Activated CD4-positive, alpha-beta T cell treated with anti-CD3 and anti-CD28 coated beads for 24 hours (primary cell): ENCODE results near the gene APOC3.

Experiments
- DNase-seq, 2 donors: peaks; one replicate each; pipeline ENCODE4 v3.0.0-alpha.2; 2020; ENCODE audit warnings: low read depth in 2 of 2

APOC3 gene

DNA sequence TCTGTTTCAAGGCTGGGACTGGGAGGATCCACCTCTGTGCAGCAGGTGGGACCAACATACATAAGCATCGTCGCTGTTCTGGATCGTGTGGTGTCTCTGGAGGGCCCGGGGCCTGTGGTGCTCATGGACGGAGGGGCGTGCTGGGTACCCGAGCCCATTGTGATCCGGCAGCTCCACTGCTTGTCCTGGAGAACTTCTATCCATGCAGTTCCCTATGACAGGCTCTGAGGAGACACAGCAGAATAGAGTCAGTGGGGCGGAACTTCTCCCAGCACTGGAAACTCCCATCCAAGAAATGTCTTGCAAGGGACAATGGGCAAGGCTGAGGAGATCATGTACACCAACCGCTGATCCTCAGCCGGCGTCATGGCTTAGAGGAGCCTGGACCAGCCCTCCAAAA lies 19.4 kb downstream of the APOC3 start:
- no peak for DNase-seq

DNA sequence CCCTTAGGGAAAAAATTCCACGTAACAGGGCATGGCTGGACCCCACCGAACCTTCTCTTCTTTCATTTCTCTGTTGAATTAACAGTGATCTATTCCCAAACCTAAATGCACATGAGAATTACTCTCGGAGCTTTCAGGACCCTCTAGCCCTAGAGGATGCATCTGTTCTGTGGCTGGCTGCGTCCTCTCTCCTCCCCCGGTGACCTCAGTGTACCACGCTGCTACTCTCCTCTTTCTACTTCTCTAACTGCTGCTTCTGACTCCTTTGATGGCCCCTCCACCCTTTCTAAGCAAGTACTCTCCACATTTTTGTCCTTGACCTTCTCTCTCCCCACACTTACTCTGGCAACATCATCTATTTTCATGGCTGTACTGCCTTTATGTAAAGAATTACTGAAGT lies 19.8 kb downstream of the APOC3 start:
- no peak for DNase-seq

DNA sequence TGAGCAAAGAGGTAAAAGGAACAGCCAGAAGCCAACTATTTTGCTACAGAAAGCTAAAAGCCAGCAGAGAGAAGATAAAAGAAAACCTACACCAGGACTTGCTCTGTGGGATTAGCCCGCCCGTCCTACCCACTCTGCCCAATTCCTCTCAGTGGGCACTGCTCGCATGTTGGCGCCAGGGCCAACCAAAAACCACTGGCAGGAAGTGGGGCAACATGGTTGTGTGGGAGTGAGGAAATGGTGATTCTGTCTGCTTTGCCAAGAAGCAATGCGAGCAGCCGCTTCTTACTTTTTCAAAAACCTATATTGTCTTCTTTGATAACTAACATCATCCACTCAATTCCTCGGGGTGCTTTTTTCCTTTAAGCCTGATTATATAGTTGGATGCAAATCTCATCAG lies 21.9 kb downstream of the APOC3 start:
- no peak for DNase-seq

DNA sequence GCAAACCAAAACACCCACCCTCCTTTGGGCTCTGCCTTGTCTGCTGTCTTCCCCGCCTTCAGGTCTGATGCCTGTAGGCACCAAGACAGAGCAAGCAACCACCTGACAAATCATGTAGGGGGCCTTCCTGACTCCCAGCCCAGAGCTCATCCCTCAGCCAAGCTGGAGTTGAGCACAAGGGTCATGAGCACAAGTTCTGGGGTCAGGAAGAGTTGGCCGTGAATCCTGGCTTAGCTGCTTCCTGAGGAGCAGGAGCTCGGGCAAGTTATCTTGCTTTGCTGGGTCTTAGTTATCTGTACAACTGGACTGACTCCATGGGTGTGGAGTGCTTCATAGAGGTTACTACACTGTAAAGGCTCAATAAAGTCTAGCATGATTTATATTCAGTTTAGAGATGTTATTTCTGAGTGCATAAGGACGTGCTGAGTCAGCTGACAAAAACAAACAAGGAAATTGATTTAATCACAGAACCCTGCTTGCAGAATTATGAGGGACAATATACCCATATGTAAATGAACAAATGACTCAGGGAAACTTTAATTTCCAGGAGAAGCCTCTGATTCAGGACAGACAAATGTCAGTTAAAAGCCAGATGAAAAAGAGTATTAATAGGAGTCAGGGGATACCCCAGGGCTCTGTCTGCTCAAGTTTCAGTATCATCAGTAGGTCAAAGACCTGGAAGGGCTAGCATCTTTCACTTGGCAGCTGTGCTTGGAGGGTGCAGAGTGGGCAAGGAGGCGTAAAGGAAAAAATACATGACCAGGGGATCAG lies 22.7 kb downstream of the APOC3 start:
- DNase-seq: no peak

DNA sequence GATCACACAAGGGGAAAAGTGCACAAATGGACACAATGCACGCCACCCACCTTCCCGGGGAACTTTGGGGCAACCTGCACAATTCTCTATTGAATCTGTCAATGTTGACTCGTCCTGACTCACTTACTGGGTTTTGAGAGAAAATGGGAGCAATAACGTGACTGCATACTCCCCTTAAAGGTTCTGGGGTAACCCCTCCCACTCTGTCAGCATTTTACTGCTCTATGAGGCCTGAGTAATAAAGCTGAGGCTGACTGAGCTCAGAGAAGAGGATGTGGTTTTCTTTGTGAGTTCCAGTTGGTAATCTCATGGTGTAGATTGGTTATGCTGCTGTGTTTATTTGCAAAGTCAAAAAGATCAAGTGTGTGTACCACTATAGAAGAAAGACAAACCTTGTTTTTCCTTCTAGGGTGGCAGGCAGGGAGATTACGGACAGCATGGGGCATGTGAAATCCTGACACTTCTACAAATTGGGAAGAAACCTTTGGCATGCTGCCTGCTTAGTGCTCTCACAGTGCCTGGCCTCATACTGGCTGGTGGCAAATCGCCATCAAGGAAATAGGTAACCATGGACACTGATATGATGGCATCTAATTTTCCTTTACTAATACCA lies 23.9 kb downstream of the APOC3 start:
- peak in 1 of 2 donors; percentile 54 for DNase-seq

DNA sequence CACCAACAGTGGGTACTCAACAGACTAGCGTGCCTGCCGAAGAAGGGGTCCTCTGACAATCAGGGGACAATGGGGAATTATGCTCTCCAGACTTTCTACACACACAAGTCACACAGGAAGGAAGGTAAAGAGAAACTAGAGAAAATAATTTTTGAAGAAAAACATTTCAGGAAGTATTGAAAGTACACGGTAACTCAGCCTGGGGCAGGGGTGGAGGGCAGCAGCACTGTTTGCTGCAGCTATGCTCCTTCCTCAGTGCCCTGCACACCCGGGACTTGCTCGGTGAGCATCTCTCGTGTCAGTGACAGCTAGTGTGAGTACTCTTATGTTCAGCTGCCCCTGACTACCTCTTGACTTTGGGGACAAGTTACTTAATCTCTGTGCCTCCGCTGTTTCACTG lies 25.7 kb downstream of the APOC3 start:
- DNase-seq: no peak

DNA sequence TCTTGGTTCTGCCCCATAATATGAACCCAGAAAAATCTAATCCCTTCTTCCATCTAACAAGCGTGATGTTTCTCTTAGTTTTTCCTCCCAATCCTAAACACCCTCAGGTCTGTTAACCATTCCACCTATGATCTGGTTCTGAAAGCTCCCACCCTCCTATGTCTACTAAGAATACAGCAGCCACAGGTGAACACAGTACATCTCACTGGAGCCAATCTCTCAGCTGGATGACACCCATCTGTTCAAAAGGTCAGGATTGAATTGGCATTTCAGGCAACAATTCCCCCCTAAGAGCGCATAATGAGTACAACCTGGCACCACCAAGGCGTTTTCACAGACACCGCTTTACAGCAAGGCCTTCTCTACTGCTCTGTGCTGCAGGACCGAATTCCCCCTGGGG lies 26.7 kb downstream of the APOC3 start:
- DNase-seq: no peak

DNA sequence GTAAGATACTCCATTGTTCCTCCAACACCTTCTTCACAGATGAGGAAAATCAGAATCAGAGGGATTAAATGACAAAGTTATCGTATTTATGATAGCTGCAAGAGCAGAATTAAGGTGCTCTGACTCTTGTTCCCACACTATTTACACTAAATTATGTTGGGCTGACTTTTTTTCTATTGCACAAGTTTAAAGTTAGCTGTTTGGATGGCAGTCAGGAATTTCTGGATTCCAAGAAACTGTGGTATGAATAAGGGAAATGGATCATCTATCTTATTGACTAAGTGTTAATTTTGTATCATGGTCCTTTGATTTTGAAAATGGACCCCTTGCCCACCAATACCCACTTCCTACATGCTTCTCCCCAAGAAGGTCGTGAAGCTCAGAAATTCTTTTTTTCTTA lies 27.6 kb downstream of the APOC3 start:
- no peak for DNase-seq

DNA sequence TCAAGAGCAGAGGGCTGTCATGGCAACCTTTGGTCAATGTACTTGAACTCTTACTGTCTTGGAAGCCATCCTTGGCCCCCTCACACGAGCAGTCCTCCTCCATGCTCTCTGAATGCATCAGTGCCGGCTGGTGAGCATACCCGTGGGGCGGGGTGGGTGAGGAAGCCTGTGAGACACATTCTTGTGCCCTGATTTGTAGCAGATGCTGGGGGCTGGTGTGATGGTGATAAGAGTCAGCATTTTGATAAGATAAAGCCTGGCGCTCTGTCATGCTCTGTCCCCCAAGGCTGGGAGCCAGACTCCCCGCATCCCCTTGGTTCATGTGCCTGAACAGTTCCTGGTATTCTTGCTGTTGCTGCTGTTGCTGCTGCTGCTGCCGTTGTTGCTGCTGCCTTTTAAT lies 28.2 kb downstream of the APOC3 start:
- DNase-seq: no peak

DNA sequence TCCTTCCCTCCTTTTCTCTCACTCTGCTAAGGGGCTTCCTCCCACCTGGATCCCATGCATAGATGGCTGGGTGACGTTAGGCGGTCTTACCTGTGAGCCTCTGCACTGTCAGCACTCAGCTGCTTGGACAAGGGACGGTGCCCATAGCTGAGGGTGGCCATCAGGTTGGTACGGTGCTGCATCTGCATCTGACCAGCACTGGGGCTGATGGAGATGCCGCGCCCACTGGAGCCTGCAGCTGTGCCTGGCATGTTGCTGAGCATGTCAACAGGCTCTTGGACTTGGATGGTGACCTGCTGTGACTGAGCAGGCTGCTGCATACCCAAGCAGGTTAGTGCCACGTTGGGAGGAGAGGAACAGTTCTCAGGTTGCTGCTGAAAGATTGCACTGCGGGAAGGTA lies 29.5 kb downstream of the APOC3 start:
- no peak for DNase-seq

DNA sequence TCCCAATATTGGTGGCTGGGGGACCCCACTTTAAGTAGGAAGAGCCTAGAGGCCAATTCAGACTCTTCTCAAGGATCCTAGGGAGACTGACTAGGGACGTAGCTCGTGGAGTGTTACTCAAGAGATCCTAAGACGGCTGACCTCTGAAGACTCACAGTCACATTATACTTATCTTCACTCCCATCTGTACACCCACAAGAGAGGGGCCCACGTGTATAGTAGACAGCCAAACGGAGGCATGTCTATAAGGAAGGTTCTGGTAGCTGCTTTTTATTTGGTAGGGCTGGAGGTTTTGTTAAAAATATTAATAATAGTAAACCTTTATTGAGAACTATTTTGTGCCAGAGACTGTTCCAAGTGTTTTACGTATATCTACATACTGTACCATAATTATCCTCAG lies 30.6 kb downstream of the APOC3 start:
- no peak for DNase-seq

DNA sequence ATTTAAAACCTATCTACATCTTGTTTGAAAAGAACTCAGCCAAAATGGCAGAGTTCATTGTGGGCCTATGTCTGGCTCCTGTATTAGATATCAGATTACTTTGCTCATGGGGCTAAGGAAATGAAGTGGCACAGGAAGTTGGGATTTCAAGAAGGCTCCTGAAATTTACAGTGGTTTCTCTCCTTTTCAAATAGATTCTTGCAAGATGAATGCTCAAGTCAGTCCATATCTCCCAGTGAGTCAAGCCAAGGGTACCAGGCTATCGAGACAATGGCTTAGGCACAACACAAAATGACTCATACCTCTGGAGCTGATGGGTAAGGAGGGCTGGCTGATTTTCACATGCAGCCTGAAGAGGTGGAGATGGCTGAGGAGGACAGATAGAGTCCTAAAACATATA lies 31.8 kb downstream of the APOC3 start:
- DNase-seq: no peak

DNA sequence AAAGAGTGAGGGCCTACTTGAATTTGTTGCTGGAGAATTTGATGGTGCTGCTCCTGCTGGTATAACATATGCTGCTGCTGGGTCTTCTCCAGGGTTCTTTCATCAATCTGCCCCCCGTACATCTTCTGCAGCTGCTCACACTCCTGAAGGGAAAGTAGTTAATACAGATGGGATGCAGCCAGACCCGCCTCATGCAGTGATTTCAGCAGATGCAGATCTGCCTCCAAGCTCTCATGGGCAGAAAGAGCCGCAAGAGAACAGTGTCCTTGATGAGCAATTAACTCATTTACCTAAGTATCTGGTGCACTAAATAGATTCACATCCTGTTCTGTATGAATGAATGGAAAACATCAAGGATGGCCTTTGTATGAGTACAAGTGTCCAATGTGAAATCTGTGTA lies 32.5 kb downstream of the APOC3 start:
- DNase-seq: no peak

DNA sequence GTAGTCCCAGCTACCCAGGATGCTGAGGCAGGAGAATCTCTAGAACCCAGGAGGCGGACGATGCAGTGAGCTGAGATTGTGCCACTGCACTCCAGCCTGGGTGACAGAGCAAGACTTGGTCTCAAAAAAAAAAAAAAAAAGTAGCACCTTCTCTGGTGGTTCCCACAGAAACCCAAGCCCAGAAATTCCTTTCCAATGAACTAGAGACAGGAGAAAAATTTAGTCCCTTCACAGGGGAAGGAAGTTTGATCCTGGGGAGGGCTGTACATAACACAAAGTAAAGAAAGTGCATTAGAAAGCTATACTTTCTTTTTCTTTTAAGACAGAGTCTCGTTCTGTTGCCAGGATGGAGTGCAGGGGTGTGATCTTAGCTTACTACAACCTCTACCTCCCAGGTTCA lies 33.2 kb downstream of the APOC3 start:
- no peak for DNase-seq

DNA sequence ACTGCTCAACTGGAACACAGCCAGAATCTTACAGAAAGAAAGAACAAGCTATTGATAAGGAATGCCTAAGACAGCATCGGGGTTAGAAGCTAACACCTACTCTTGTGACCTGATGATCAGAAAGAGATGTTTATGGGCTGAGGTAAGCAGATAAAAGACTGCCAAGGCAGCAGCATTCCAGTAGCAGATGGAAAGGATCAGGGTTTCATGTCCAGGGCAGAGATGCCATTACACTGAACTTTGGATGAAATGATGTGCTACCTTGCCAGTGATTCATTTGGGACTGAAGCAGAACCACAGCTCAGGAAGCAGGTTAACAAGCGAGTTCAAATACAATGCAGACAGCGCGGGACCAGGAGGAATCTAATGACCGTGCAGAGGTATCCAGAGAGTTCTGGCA lies 34.8 kb downstream of the APOC3 start:
- no peak for DNase-seq

DNA sequence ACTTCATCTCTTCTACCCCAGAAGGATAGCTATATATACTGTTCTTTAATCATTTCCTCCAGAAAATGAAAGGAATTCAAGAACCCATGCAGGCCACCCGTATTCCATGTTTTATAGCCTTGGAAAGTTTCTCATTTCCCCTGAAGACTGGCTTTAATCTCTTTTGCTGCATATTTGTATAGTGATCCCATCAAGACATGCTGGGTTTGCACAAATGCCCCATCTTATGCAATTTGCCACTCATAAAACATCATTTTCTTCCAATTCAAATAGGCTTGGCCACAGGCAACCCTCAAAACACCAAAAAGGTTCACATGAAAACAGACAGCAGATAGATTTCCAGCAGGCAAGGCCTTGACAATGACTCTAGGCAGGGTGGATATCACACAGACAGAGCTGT lies 36.0 kb downstream of the APOC3 start:
- DNase-seq: no peak

DNA sequence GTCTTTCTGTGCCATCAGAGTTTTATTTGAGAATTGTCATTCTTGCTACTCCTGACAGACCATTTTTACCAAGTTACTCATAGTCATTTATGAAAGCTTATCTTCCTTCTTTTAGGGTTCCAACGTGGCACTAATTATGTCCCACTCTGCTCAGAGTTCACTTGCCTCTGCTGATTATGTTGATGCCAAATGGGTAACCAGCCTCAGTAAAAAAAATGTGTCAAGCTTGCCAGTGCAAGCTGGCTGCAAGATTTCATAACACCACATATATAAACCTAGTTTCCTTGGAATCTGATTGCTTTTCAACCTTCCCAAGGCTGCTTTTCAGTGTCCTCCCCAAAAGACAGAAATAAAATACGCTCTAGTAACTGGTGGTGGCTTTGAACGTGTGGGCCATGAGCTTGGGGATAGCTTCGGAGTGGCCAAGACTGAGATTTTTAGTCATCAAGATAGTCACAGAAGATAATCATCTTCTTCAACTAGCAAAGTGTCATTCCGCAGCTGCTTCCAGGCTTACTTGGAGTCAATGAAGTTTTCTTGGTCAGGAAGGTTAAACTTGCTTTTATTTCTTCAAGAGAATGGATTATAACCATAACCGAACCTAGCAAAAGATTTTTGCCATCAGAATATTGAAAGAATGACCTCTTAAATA lies 37.2 kb downstream of the APOC3 start:
- no peak for DNase-seq

DNA sequence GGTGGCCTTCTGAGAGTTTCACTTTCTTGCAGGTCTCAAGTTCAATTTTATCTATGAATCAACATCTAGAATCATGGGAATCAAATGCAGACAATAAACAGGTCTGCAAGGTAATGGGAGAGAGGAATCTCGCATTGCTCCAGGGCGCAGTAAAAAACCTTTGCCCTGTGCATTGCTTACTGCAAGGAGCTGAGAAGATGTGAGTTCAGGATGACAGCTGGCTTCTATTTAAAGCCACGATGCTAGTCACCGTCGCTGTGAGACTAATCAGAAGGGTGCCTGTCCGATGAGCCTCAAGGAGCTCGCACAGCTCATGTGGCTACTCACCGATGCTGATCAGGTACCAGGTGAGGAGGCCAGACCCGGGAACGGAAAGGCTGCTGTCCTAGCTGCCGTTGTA lies 37.9 kb downstream of the APOC3 start:
- DNase-seq: no peak

DNA sequence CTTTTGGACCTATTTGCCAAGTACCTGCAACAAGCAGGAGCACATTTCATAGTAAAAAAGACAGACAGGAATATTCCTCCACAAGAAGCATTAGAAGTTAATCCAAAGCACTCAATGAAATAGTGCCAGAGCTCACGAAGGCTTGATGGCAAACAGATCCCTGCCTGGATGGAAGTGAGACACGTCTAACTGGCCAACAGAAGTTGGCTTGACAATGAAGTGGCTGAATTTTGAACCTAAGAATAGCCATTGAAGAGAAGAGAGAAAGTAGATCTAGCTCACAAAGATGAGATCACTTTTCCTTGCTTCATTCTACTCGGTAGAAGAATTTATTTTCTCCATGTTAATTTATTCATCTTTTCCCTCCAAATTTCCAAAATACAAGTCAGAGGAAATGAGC lies 38.4 kb downstream of the APOC3 start:
- no peak for DNase-seq

DNA sequence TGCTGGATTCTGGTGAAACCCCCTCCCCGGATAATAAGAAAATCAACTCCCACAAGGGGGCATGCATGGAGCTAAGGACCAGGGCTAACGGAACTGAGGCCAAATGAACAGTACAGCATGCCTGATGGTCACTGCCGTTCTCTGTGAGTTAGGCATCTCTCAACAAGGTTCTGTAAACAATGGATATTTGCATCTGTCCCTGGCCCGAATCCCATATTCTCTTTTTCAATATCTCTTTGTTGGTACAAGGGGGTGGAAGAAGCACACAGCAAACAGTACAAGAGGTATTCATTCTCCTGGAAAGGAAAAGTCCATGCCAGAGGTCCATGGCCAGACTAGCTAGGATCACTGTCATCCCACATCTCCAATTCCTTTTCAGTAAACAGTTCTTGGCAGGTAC lies 39.9 kb downstream of the APOC3 start:
- no peak for DNase-seq

DNA sequence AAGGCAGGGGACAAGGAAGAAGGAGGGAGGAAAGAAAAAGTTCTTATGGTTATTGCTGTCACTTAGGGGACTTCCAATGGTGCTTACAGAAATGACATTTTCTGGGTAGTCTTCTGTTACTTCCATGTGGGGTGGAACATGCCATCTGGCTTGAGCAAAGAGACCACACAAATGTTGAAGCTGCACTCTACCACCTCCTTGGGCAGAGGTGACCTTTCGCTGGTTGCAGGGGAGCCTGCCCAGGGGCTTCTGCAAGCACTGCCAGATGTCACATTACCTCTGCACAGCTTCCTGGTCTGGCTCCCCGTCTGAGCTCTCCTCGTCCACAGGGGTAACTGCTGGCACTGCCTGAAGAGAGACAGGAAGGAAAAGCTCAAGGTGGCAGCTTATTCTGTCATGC lies 40.3 kb downstream of the APOC3 start:
- no peak for DNase-seq

DNA sequence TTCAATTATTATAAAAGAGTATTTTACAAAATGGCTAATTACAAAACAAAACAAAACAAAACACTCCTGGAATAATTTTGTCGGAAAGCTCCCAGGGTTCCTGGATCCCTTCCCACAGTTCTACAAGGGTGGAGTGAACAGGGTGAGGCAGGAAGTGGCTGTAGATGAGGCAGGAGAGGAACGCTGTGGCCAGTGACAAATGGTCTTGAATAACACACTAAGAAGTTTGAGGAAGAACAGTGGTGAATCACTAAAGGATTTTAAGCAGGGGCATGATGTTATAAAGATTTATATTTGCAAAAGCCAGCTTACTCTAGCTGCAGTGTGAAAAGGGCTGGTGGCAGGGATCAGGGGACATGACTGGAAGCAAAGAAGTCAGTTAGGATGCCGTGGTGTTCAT lies 41.5 kb downstream of the APOC3 start:
- no peak for DNase-seq

DNA sequence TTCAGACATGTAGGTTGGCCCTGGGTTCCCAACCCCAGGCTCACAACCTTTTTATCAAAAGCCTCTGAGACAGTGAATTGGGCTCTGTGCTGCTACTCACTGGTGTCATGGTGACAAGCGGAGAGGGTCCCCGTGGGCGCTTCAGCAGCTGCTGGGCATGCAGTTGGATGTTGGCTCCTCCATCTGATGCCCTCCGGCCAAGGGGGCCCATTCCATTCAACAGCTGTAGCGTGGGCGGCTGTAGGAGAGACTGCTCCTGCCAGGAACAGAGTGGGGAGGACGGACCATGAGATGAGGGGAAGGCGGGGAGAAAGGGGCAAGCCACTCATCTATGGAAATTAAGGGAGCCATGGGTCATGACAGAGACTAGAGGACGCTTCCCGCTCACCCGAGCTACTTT lies 43.7 kb downstream of the APOC3 start:
- DNase-seq: no peak
